Upper lobe of left lung (tissue), 6 donors: Measurements from ENCODE around the gene NAV2. TPM values are rescaled to one million over a fixed set of nuclear protein-coding genes. Genes with fewer than 3 reads are reported as not detected.

Experiments
- ATAC-seq, 2 donors: fragments of 200-7000 bp; cut with Tn5 transposase; one replicate each; pipeline ENCODE4 v1.9.1; 2022; ENCODE audit warnings: mild to moderate bottlenecking in 2 of 2, moderate library complexity in 2 of 2; ENCODE audit not compliant: low FRiP score in 2 of 2
- DNase-seq, 2 donors: peaks; one replicate each; pipeline ENCODE4 v3.0.0-alpha.2; 2019 to 2020
- H3K27ac ChIP-seq, 4 donors: fragments of 200-600 bp; sonication (generic); one replicate each; pipeline ENCODE4 v1.5.1; 2016 to 2019
- H3K27me3 ChIP-seq, 4 donors: fragments of 200-600 bp; sonication (generic); one replicate each; pipeline ENCODE4 v1.5.1; 2017 to 2019
- H3K36me3 ChIP-seq, 4 donors: fragments of 200-600 bp; sonication (generic); one replicate each; pipeline ENCODE4 v1.5.1; 2016 to 2019
- H3K4me1 ChIP-seq, 4 donors: fragments of 200-600 bp; sonication (generic); one replicate each; pipeline ENCODE4 v1.5.1; 2018 to 2019
- H3K4me3 ChIP-seq, 4 donors: fragments of 200-600 bp; sonication (generic); one replicate each; pipeline ENCODE4 v1.5.1; 2017 to 2019; ENCODE audit warnings: mild to moderate bottlenecking in 2 of 4, moderate library complexity in 1 of 4
- H3K9me3 ChIP-seq, 4 donors: fragments of 200-600 bp; sonication (generic); one replicate each; pipeline ENCODE4 v1.5.1; 2018 to 2019
- EP300 ChIP-seq, 4 donors: sonication (generic); formaldehyde crosslinking; IDR thresholded peaks; one replicate each; pipeline ENCODE4 v1.5.1; 2017; ENCODE audit warnings: antibody characterized with exemption in 4 of 4, control low read depth in 2 of 4
- POLR2A ChIP-seq, 4 donors: fragments of 450-650 bp; IDR thresholded peaks; one replicate each; pipeline ENCODE4 v1.5.1; 2016 to 2017; ENCODE audit warnings: antibody characterized with exemption in 4 of 4, mild to moderate bottlenecking in 2 of 4
- POLR2AphosphoS5 ChIP-seq, 2 donors: sonication (generic); formaldehyde crosslinking; IDR thresholded peaks; one replicate each; pipeline ENCODE4 v1.5.1; 2017; ENCODE audit warnings: antibody characterized with exemption in 2 of 2
- WGBS, 2 donors: methylation state at CpG; one replicate each; pipeline ENCODE4 v1.1.5; 2017 to 2018; 5-methylcytosine and 5-hydroxymethylcytosine counted together
- total RNA-seq, 6 donors: library from RNA; depleted of rRNA in 4 of 6; stranded (reverse); fragments of >200 nt in 4 of 6; gene quantifications; one replicate each; pipeline versions ENCODE4 v1.1.0 to v1.2.1, GENCODE V29; 2016 to 2021
- TF ChIP-seq, protein P1 (sequence below), 6 experiments: fragments of 450-650 bp in 4 of 6; fragments of 200-600 bp in 2 of 6; sonication (generic) in 2 of 6; IDR thresholded peaks; one replicate each; pipeline ENCODE4 v1.5.1; 2016 to 2019; ENCODE audit warnings: antibody characterized with exemption in 6 of 6
- donor health status: DM: no; HTN: no; CAD: no; lungs with moderate emphysema.
- donor health status: DM: no; HTN: yes; CAD: no; lungs with severe emphysema.

The NAV2 gene
- total RNA-seq, 6 donors from 2014 or later, result 40.5 to 61.4 (median 52.3) TPM

GRCh38 chr11:20011307-20011951 lies 298.8 kb downstream of the NAV2 start:
- Histone ChIP-seq H3K4me1 (no peaks in the 10 kb centered on the region), H3K27me3 (no peaks in the 10 kb centered on the region), H3K9me3 (no peaks in the 10 kb centered on the region), H3K4me3 (no peak overlapping the region), H3K36me3 (no peaks in the 10 kb centered on the region), H3K27ac (no peak overlapping the region)
- no peak for DNase-seq
- TF ChIP-seq EP300 (IDR thresholded peaks at IDR 0.05) (no peak), POLR2AphosphoS5 (IDR thresholded peaks at IDR 0.05) (no peak), POLR2A (IDR thresholded peaks at IDR 0.05) (no peak)
- TF ChIP-seq, protein P1, sequence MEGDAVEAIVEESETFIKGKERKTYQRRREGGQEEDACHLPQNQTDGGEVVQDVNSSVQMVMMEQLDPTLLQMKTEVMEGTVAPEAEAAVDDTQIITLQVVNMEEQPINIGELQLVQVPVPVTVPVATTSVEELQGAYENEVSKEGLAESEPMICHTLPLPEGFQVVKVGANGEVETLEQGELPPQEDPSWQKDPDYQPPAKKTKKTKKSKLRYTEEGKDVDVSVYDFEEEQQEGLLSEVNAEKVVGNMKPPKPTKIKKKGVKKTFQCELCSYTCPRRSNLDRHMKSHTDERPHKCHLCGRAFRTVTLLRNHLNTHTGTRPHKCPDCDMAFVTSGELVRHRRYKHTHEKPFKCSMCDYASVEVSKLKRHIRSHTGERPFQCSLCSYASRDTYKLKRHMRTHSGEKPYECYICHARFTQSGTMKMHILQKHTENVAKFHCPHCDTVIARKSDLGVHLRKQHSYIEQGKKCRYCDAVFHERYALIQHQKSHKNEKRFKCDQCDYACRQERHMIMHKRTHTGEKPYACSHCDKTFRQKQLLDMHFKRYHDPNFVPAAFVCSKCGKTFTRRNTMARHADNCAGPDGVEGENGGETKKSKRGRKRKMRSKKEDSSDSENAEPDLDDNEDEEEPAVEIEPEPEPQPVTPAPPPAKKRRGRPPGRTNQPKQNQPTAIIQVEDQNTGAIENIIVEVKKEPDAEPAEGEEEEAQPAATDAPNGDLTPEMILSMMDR (IDR thresholded peaks at IDR 0.05), result no peak
- ATAC-seq, result no peak
- 80 to 81% methylated on average over 5 of the region's 5 CpGs for WGBS, 2 donors

- no peaks in the 10 kb centered on the region for H3K9me3 ChIP-seq
- no peak overlapping the region for H3K4me3 ChIP-seq
- ATAC-seq (no peak), DNase-seq (no peak)
- no peak for TF ChIP-seq POLR2AphosphoS5 (IDR thresholded peaks at IDR 0.05)
- TF ChIP-seq, protein P1 (IDR thresholded peaks at IDR 0.05), result no peak
- no peak for TF ChIP-seq POLR2A (IDR thresholded peaks at IDR 0.05)
- TF ChIP-seq EP300 (IDR thresholded peaks at IDR 0.05), result no peak
- no peaks in the 10 kb centered on the region for H3K4me1 ChIP-seq
- no peak overlapping the region for H3K27ac ChIP-seq
- no peaks in the 10 kb centered on the region for H3K36me3 ChIP-seq
- H3K27me3 ChIP-seq, result no peaks in the 10 kb centered on the region
- 72 to 73% methylated on average over 7 of the region's 7 CpGs for WGBS, 2 donors
Observed at GRCh38 chr11:20013346-20014066, 300.9 kb downstream of the NAV2 start.

- no peak for ATAC-seq
- DNase-seq, result no peak
- Histone ChIP-seq H3K4me1 (no peaks in the 10 kb centered on the region), H3K9me3 (no peaks in the 10 kb centered on the region), H3K27me3 (no peaks in the 10 kb centered on the region), H3K4me3 (no peak overlapping the region), H3K27ac (no peak overlapping the region), H3K36me3 (no peaks in the 10 kb centered on the region)
- TF ChIP-seq, protein P1 (IDR thresholded peaks at IDR 0.05), result no peak
- no peak for TF ChIP-seq POLR2AphosphoS5 (IDR thresholded peaks at IDR 0.05)
- no peak for TF ChIP-seq EP300 (IDR thresholded peaks at IDR 0.05)
- TF ChIP-seq POLR2A (IDR thresholded peaks at IDR 0.05), result no peak
- 10 to 37% methylated on average over 2 of the region's 2 CpGs for WGBS, 2 donors
Observed at GRCh38 chr11:20014067-20014402, 301.4 kb downstream of the NAV2 start.

DNA sequence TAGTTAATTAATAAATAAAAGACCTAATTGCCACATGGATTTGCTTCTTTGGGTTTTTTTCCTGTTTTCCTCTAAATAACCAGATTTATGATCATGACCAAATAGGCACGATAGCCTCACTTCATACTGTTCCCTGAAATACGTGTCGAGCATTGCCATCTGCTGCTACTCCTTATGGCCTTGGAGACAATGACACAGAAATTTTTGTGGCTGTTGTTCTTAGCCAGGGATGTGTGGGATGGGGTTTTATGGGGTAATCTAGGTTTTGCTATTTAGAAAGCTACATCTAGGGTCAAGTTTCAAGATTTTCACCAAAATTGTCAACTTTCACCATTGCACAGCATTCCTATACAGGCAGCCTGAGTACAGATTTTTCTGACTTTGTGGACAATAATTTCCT lies 302.5 kb downstream of the NAV2 start:
- ATAC-seq (no peak), DNase-seq (no peak)
- Histone ChIP-seq H3K4me1 (no peaks in the 10 kb centered on the region), H3K9me3 (no peaks in the 10 kb centered on the region), H3K27me3 (no peaks in the 10 kb centered on the region), H3K4me3 (no peak overlapping the region), H3K27ac (no peak overlapping the region), H3K36me3 (no peaks in the 10 kb centered on the region)
- WGBS, 2 donors, result 95 to 97% methylated on average over 3 of the region's 3 CpGs
- TF ChIP-seq POLR2AphosphoS5 (IDR thresholded peaks at IDR 0.05) (no peak), POLR2A (IDR thresholded peaks at IDR 0.05) (no peak), EP300 (IDR thresholded peaks at IDR 0.05) (no peak)
- TF ChIP-seq, protein P1 (IDR thresholded peaks at IDR 0.05), result no peak
